A673 (cell line): ENCODE results near the gene COL19A1. TPM values are rescaled to one million over a fixed set of nuclear protein-coding genes. Genes with fewer than 3 reads are reported as not detected.

Experiments
- BruUV-seq: library from RNA; stranded (reverse); fragments of 400-500 nt; replicated peaks from 2 replicates; lab custom pipeline; 2021; lab: Mats Ljungman, UMichigan
- CTCF ChIA-PET: fragments of 300-600 bp; sonication (Branson Sonifier 250); formaldehyde crosslinking; loops from one replicate; lab custom pipeline; 2022; ENCODE audit warnings: antibody characterized with exemption; lab: Charles Lee
- POLR2A ChIA-PET: fragments of 300-600 bp; sonication (Branson Sonifier 250); formaldehyde crosslinking; loops from one replicate; lab custom pipeline; 2022; ENCODE audit warnings: antibody characterized with exemption; ENCODE audit not compliant: low non-redundant PET; lab: Charles Lee
- DNase-seq: peaks from one replicate; pipeline ENCODE4 v3.0.0-alpha.2; 2015; ENCODE audit warnings: low spot score
- H3K27ac ChIP-seq: fragments of 200-600 bp; sonication (generic); 2 replicates; pipeline ENCODE4 v1.5.1; 2016; ENCODE audit warnings: mixed run types, low read depth, mild to moderate bottlenecking, mixed read lengths, antibody characterized with exemption, low read length; ENCODE audit not compliant: poor library complexity, severe bottlenecking
- H3K27me3 ChIP-seq: fragments of 200-600 bp; sonication (generic); replicated peaks from 2 replicates; pipeline ENCODE4 v1.6.1; 2017; ENCODE audit warnings: mixed run types, low read depth, mild to moderate bottlenecking, mixed read lengths, antibody characterized with exemption, low read length; ENCODE audit not compliant: insufficient read depth, poor library complexity
- H3K36me3 ChIP-seq: fragments of 200-600 bp; sonication (generic); 2 replicates; pipeline ENCODE4 v1.6.1; 2016; ENCODE audit warnings: mixed run types, mild to moderate bottlenecking, mixed read lengths, antibody characterized with exemption, low read length; ENCODE audit not compliant: insufficient read depth, poor library complexity, severe bottlenecking
- H3K4me1 ChIP-seq: fragments of 200-600 bp; sonication (generic); 2 replicates; pipeline ENCODE4 v1.6.1; 2017; ENCODE audit warnings: mixed run types, mild to moderate bottlenecking, mixed read lengths, antibody characterized with exemption, low read length; ENCODE audit not compliant: insufficient read depth, poor library complexity, severe bottlenecking
- H3K4me3 ChIP-seq: fragments of 200-600 bp; sonication (generic); 2 replicates; pipeline ENCODE4 v1.5.1; 2016; ENCODE audit warnings: low read depth, mixed run types, mild to moderate bottlenecking, mixed read lengths, low read length; ENCODE audit not compliant: poor library complexity, severe bottlenecking
- H3K9me3 ChIP-seq: fragments of 200-600 bp; sonication (generic); 2 replicates; pipeline ENCODE4 v1.6.1; 2016; ENCODE audit warnings: mixed run types, low read depth, mild to moderate bottlenecking, mixed read lengths, antibody characterized with exemption, low read length; ENCODE audit not compliant: poor library complexity, severe bottlenecking
- CTCF ChIP-seq: fragments of 300-800, 200-600 bp; sonication (generic); conservative IDR thresholded peaks from 2 replicates; pipeline ENCODE4 v1.5.1; 2017; ENCODE audit warnings: low read depth, mild to moderate bottlenecking, antibody characterized with exemption, low read length, moderate library complexity, mixed read lengths
- EZH2 ChIP-seq: fragments of 200-600 bp; sonication (generic); IDR thresholded peaks from 2 replicates; pipeline ENCODE4 v1.6.1; 2017; ENCODE audit warnings: borderline replicate concordance, low read depth, mild to moderate bottlenecking, mixed read lengths, antibody characterized with exemption, low read length; ENCODE audit not compliant: poor library complexity, severe bottlenecking
- intact Hi-C: fragments of 100-400 bp; cut with micrococcal nuclease; formaldehyde crosslinking; loops from one replicate; pipeline ENCODE4 v1.10.0; 2022; ENCODE audit not compliant: unreplicated experiment
- total RNA-seq: library from RNA; stranded (reverse); gene quantifications from 2 replicates; pipeline ENCODE4 v1.2.3, GENCODE V29; 2021

Gene COL19A1
- total RNA-seq, 1 experiment from 2014 or later: 0.37 TPM

- Histone ChIP-seq H3K36me3 (no peaks in the 10 kb centered on the region), H3K4me1 (no peaks in the 10 kb centered on the region), H3K4me3 (no peak overlapping the region), H3K27ac (no peak overlapping the region), H3K27me3 (no peaks in the 10 kb centered on the region), H3K9me3 (no peaks in the 10 kb centered on the region)
- DNase-seq: no peak
- POLR2A ChIA-PET: no interaction called here
- CTCF ChIA-PET: no interaction called here
- no TSS peak for BruUV-seq
- intact Hi-C loops: no loop called here
- TF ChIP-seq CTCF (no peak), EZH2 (no peak)
Measured at GRCh38 chr6:70246118-70246517, 379.8 kb downstream of the COL19A1 start.

DNA sequence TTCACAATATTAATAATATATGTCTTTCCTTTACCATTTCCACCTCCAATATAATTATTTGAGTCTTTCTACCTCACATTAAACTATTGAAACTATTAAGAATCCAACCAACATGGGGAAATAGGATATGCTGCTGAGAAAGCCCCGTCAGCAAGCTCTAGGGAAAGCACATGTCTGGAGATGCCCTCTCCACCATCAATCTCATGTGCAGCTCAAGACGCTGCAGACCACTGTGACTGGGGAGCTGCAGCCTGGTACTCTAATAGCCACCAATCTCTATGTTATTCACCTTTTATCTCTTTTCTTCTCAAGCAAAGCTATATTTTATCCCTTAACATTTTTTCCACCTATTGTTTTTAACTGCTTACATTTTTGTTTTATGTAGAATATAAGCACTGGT, 386.2 kb downstream of the COL19A1 start:
- no peak overlapping the region for H3K27ac ChIP-seq
- H3K27me3 ChIP-seq: peaks cover 5% of the 10 kb centered on the region
- no peaks in the 10 kb centered on the region for H3K4me1 ChIP-seq
- POLR2A ChIA-PET: no interaction called here
- TF ChIP-seq CTCF: no peak
- intact Hi-C loops: no loop called here
- H3K9me3 ChIP-seq: no peaks in the 10 kb centered on the region
- CTCF ChIA-PET: no interaction called here
- no peak overlapping the region for H3K4me3 ChIP-seq
- BruUV-seq: no TSS peak
- no peak for DNase-seq
- H3K36me3 ChIP-seq: no peaks in the 10 kb centered on the region

DNA sequence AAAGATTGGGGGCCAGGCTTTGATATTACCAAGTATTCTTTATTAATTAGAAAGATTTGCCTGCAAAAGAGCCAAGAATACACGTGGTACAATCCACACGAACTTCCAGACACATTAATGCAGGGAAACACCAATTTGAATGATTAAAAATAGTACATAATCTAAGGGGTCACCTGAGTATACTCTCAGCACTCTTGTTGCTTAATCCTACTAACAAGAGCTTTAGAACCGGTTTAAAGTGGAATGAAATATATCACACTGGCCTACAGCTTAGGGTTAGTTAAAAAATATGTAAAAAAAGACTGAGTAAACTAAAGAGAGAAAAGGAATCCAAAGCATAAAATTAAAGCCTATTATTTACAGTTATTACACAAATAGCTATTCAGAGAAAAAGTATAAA, 387.6 kb downstream of the COL19A1 start:
- no peak for DNase-seq
- Histone ChIP-seq H3K36me3 (no peaks in the 10 kb centered on the region), H3K27ac (no peak overlapping the region), H3K9me3 (no peaks in the 10 kb centered on the region), H3K4me3 (no peak overlapping the region), H3K27me3 (peaks cover 5% of the 10 kb centered on the region), H3K4me1 (no peaks in the 10 kb centered on the region)
- POLR2A ChIA-PET: no interaction called here
- no TSS peak for BruUV-seq
- intact Hi-C loops: no loop called here
- CTCF ChIA-PET: no interaction called here
- TF ChIP-seq CTCF (no peak), EZH2 (no peak)
